HG02938 (cell line): ENCODE data around the gene TUBB4A.

ENCODE experiments used
- ATAC-seq: cut with Tn5 transposase; IDR thresholded peaks from one replicate; pipeline ENCODE4 v1.9.1; 2021; ENCODE audit warnings: mild to moderate bottlenecking, moderate library complexity; ENCODE audit not compliant: unreplicated experiment

TUBB4A gene

GRCh38 chr19:6446452-6446851 lies 55.7 kb downstream of the TUBB4A start:
- no peak for ATAC-seq
